ENCODE measurements around the gene ADCYAP1.
"Not testable (repeated sequence)": the region's sequence is repeated elsewhere in the genome, so short reads cannot be mapped to it uniquely, and the experiment has no call there.

The ADCYAP1 gene

GRCh38 chr18:904218-905090 lies at the start of gene ADCYAP1:
Gene ADCYAP1, plus strand, starts transcription at chr18:904871. Its CDS starts 516 bp downstream, at chr18:905387.
- peak; percentile 20 for DNase-seq

GRCh38 chr18:857986-858385 lies 46.7 kb upstream of the ADCYAP1 start:
- DNase-seq = no peak

- DNase-seq = peak; percentile 77
These were observed 39.8 kb upstream of the ADCYAP1 start for GRCh38 chr18:864872-865273.

- no peak for DNase-seq
These were observed 37.4 kb upstream of the ADCYAP1 start for GRCh38 chr18:867257-867656.

GRCh38 chr18:873426-873825 lies 31.2 kb upstream of the ADCYAP1 start:
- not testable (repeated sequence) for DNase-seq

GRCh38 chr18:875912-876311 lies 28.8 kb upstream of the ADCYAP1 start:
- DNase-seq = no peak

- DNase-seq = no peak
These were observed 27.4 kb upstream of the ADCYAP1 start for GRCh38 chr18:877238-877637.

GRCh38 chr18:886076-886475 lies 18.6 kb upstream of the ADCYAP1 start:
- DNase-seq = no peak

- DNase-seq = no peak
These were observed 17.0 kb upstream of the ADCYAP1 start for GRCh38 chr18:887716-888115.

GRCh38 chr18:892316-892715 lies 12.4 kb upstream of the ADCYAP1 start:
- DNase-seq = no peak

- DNase-seq = no peak
These were observed 8.4 kb upstream of the ADCYAP1 start for GRCh38 chr18:896315-896714.

- no peak for DNase-seq
These were observed 2.9 kb upstream of the ADCYAP1 start for GRCh38 chr18:901761-902160.

GRCh38 chr18:902229-902628 lies 2.4 kb upstream of the ADCYAP1 start:
- DNase-seq = no peak

GRCh38 chr18:903701-904100 lies 970 bp upstream of the ADCYAP1 start:
- peak; percentile 67 for DNase-seq

- DNase-seq = no peak
These were observed 756 bp downstream of the ADCYAP1 start for GRCh38 chr18:905307-905947.

- peak; percentile 3 for DNase-seq
These were observed 1.3 kb downstream of the ADCYAP1 start for GRCh38 chr18:905948-906415.

GRCh38 chr18:906416-907114 lies 1.9 kb downstream of the ADCYAP1 start:
- peak; percentile 12 for DNase-seq

GRCh38 chr18:907115-907884 lies 2.6 kb downstream of the ADCYAP1 start:
- DNase-seq = peak; percentile 39

GRCh38 chr18:907885-908757 lies 3.5 kb downstream of the ADCYAP1 start:
- peak; percentile 22 for DNase-seq

GRCh38 chr18:908758-909724 lies 4.4 kb downstream of the ADCYAP1 start:
- peak; percentile 6 for DNase-seq

All from stimulated activated CD4-positive, alpha-beta T cell treated with anti-CD3 and anti-CD28 coated beads, Interleukin-15, amount 100 ng/mL, for 24 hours (primary cell).